Type B pancreatic cell (in vitro differentiated cells): Measurements from ENCODE around the gene SASS6. TPM values are rescaled to one million over a fixed set of nuclear protein-coding genes. Genes with fewer than 3 reads are reported as not detected.

Experiments used
- DNase-seq: peaks from one replicate; pipeline ENCODE4 v3.0.0; 2021; ENCODE audit warnings: mixed read lengths; ENCODE audit not compliant: unreplicated experiment; ENCODE audit errors: extremely low spot score
- H3K27ac Mint-ChIP-seq: 2 replicates; pipeline ENCODE4 v1.8.0; 2021; ENCODE audit warnings: mild to moderate bottlenecking, mixed read lengths
- H3K27me3 Mint-ChIP-seq: 2 replicates; pipeline ENCODE4 v1.8.0; 2021; ENCODE audit warnings: mixed read lengths
- H3K36me3 Mint-ChIP-seq: 2 replicates; pipeline ENCODE4 v1.8.0; 2021; ENCODE audit warnings: mixed read lengths
- H3K4me1 Mint-ChIP-seq: one replicate; pipeline ENCODE4 v1.8.0; 2021; ENCODE audit warnings: mixed read lengths; ENCODE audit not compliant: unreplicated experiment
- H3K4me3 Mint-ChIP-seq: 2 replicates; pipeline ENCODE4 v1.8.0; 2021; ENCODE audit warnings: mild to moderate bottlenecking, mixed read lengths
- H3K9me3 Mint-ChIP-seq: 2 replicates; pipeline ENCODE4 v1.8.0; 2021; ENCODE audit warnings: mixed read lengths
- CTCF ChIP-seq: fragments of 200-600 bp; sonication (generic); conservative IDR thresholded peaks from 2 replicates; pipeline ENCODE4 v1.5.0; 2021; ENCODE audit warnings: antibody characterized with exemption, mild to moderate bottlenecking
- total RNA-seq: library from RNA; stranded (reverse); gene quantifications from 2 replicates; pipeline ENCODE4 v1.2.1, GENCODE V29; 2021; ENCODE audit warnings: low replicate concordance

SASS6 gene
- total RNA-seq, 1 donor from 2014 or later = 9.2 TPM

- no peak for DNase-seq
- H3K27me3 Mint-ChIP-seq = no peaks in the 10 kb centered on the region
- H3K36me3 Mint-ChIP-seq = no peaks in the 10 kb centered on the region
- H3K4me1 Mint-ChIP-seq = peaks cover 4% of the 10 kb centered on the region
- H3K4me3 Mint-ChIP-seq = no peak overlapping the region
- no peak for TF ChIP-seq CTCF
- H3K27ac Mint-ChIP-seq = no peak overlapping the region
- H3K9me3 Mint-ChIP-seq = no peaks in the 10 kb centered on the region
Measured at GRCh38 chr1:100164216-100164615, 31.5 kb upstream of the SASS6 start.

GRCh38 chr1:100162881-100163280, 30.2 kb upstream of the SASS6 start:
- Mint-ChIP-seq H3K9me3 (no peaks in the 10 kb centered on the region), H3K27me3 (no peaks in the 10 kb centered on the region), H3K27ac (no peak overlapping the region), H3K4me3 (no peak overlapping the region), H3K4me1 (peaks cover 4% of the 10 kb centered on the region), H3K36me3 (no peaks in the 10 kb centered on the region)
- DNase-seq = no peak
- TF ChIP-seq CTCF = no peak

GRCh38 chr1:100152271-100152670, 19.5 kb upstream of the SASS6 start:
- Mint-ChIP-seq H3K4me3 (no peak overlapping the region), H3K27me3 (no peaks in the 10 kb centered on the region), H3K4me1 (no peaks in the 10 kb centered on the region), H3K36me3 (peaks cover 7% of the 10 kb centered on the region), H3K27ac (no peak overlapping the region), H3K9me3 (no peaks in the 10 kb centered on the region)
- DNase-seq = no peak
- no peak for TF ChIP-seq CTCF

- H3K9me3 Mint-ChIP-seq = no peaks in the 10 kb centered on the region
- no peak for TF ChIP-seq CTCF
- no peak overlapping the region for H3K4me3 Mint-ChIP-seq
- H3K4me1 Mint-ChIP-seq = no peaks in the 10 kb centered on the region
- H3K27me3 Mint-ChIP-seq = no peaks in the 10 kb centered on the region
- no peak overlapping the region for H3K27ac Mint-ChIP-seq
- DNase-seq = no peak
- peaks cover 7% of the 10 kb centered on the region for H3K36me3 Mint-ChIP-seq
Measured at GRCh38 chr1:100151679-100152078, 18.9 kb upstream of the SASS6 start.

GRCh38 chr1:100147875-100148274, 15.1 kb upstream of the SASS6 start:
- no peak overlapping the region for H3K27ac Mint-ChIP-seq
- no peaks in the 10 kb centered on the region for H3K4me1 Mint-ChIP-seq
- no peaks in the 10 kb centered on the region for H3K27me3 Mint-ChIP-seq

More at GRCh38 chr1:100147875-100148274, 15.1 kb upstream of the SASS6 start:
- H3K9me3 Mint-ChIP-seq = no peaks in the 10 kb centered on the region
- no peak overlapping the region for H3K4me3 Mint-ChIP-seq
- TF ChIP-seq CTCF = no peak
- no peak for DNase-seq
- peaks cover 24% of the 10 kb centered on the region for H3K36me3 Mint-ChIP-seq
